ENCODE data around the gene HOXC4. TPM values are rescaled to one million over a fixed set of nuclear protein-coding genes. Genes with fewer than 3 reads are reported as not detected.
"Not testable (repeated sequence)": the region's sequence is repeated elsewhere in the genome, so short reads cannot be mapped to it uniquely, and the experiment has no call there.

HOXC4 gene
- total and polyA plus RNA-seq, 2 of the 4 experiments (the other 2 are of a cell fraction): under 0.01 to 0.26 TPM

DNA sequence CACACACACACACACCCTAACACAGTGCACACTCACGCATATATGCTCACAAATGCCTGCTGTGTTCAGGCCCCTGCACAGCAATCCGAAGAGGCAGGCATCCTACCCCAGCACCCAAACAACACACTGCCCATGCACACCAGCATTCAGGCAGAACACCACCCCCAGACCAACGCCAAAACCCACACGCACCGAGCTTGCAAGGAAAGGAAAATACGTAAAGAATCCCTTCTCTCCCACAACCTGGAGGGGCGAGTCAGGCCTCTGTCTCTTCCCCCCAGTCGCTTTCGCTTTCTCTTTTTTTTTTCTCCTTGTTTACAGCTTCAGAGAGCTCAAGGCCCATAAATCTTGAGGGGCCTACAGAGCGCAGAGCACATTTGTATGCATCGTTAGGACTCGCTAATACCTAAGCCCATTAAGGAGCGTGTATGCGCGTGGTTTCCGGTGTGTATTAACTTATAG, 27.4 kb downstream of the HOXC4 start:
- in situ Hi-C loops (cut with MboI; ENCODE audit: low sequenced_read_pairs); H3K4me1 ChIP-seq (ENCODE audit: control insufficient read depth, insufficient read depth, low read length); BruUV-seq (replicated peaks); POLR2A ChIA-PET (ENCODE audit: unreplicated experiment); H3K27ac ChIP-seq (ENCODE audit: insufficient read depth, low read length); H4K5ac ChIP-seq (ENCODE audit: low read depth, low read length); H2BK5ac ChIP-seq (ENCODE audit: low read depth, low read length, poor library complexity, severe bottlenecking); intact Hi-C loops (cut with micrococcal nuclease); H3K23ac ChIP-seq (ENCODE audit: low read depth, low read length); H3K56ac ChIP-seq (ENCODE audit: extremely low read depth, insufficient read depth, low read length); H3K36me3 ChIP-seq (ENCODE audit: control insufficient read depth, insufficient read depth, low read length); H3K4me2 ChIP-seq (ENCODE audit: low read depth, low read length); H2BK15ac ChIP-seq (ENCODE audit: low read depth, low read length); dilution Hi-C loops (cut with HindIII; ENCODE audit: low sequenced_read_pairs, unreplicated experiment); H3K4me3 ChIP-seq (ENCODE audit: insufficient read depth, low read depth, low read length); ATAC-seq (ENCODE audit: low read depth); H2AK5ac ChIP-seq (ENCODE audit: low read depth, low read length); H4K8ac ChIP-seq (ENCODE audit: low read depth in 2 of 2, low read length in 2 of 2); H4K91ac ChIP-seq (ENCODE audit: insufficient read depth, low read depth, low read length); H4K20me1 ChIP-seq (ENCODE audit: insufficient read depth, low read length); H3K9me1 ChIP-seq (ENCODE audit: insufficient read depth, low read length); H3K18ac ChIP-seq (ENCODE audit: low read depth, low read length); H2AFZ ChIP-seq (replicated peaks; ENCODE audit: low read length, poor library complexity); H3K9me3 ChIP-seq (ENCODE audit: control insufficient read depth, insufficient read depth, low read length); H3K14ac ChIP-seq (replicated peaks; ENCODE audit: low read depth, low read length); H2BK20ac ChIP-seq (ENCODE audit: low read depth, low read length); H2BK120ac ChIP-seq (ENCODE audit: low read depth, low read length); H3K9ac ChIP-seq (ENCODE audit: low read depth, low read length); H2AK9ac ChIP-seq (replicated peaks; ENCODE audit: low read depth, low read length, poor library complexity); H3K79me1 ChIP-seq (ENCODE audit: low read depth in 1 of 2, low read length in 2 of 2); CTCF ChIA-PET; DNase-seq; H3K4ac ChIP-seq (ENCODE audit: low read depth, low read length): not testable (repeated sequence)
- WGBS, 2 experiments (ENCODE audit: extremely low coverage in 2 of 2, insufficient read length in 1 of 2): 70% methylated on average over 2 of the region's 16 CpGs; no CpG with 5 or more reads in 1 of the 2 experiments
- peaks cover 18% of the 10 kb centered on the region for H3K27me3 ChIP-seq (ENCODE audit: control insufficient read depth, insufficient read depth, low read length)

- CTCF ChIA-PET: not testable (repeated sequence)
Measured at GRCh38 chr12:54081581-54082396, 28.2 kb downstream of the HOXC4 start.

More at GRCh38 chr12:54081581-54082396, 28.2 kb downstream of the HOXC4 start:
- H3K56ac ChIP-seq (ENCODE audit: extremely low read depth, insufficient read depth, low read length); in situ Hi-C loops (cut with MboI; ENCODE audit: low sequenced_read_pairs); H2BK20ac ChIP-seq (ENCODE audit: low read depth, low read length); H3K4me1 ChIP-seq (ENCODE audit: control insufficient read depth, insufficient read depth, low read length); H2BK15ac ChIP-seq (ENCODE audit: low read depth, low read length); POLR2A ChIA-PET (ENCODE audit: unreplicated experiment); H3K9me3 ChIP-seq (ENCODE audit: control insufficient read depth, insufficient read depth, low read length); H4K5ac ChIP-seq (ENCODE audit: low read depth, low read length); H4K91ac ChIP-seq (ENCODE audit: insufficient read depth, low read depth, low read length); H3K4me2 ChIP-seq (ENCODE audit: low read depth, low read length); H3K4ac ChIP-seq (ENCODE audit: low read depth, low read length); H3K14ac ChIP-seq (replicated peaks; ENCODE audit: low read depth, low read length); H3K9me1 ChIP-seq (ENCODE audit: insufficient read depth, low read length); DNase-seq; H4K8ac ChIP-seq (ENCODE audit: low read depth in 2 of 2, low read length in 2 of 2); dilution Hi-C loops (cut with HindIII; ENCODE audit: low sequenced_read_pairs, unreplicated experiment); H3K23ac ChIP-seq (ENCODE audit: low read depth, low read length); H3K27ac ChIP-seq (ENCODE audit: insufficient read depth, low read length); H2BK120ac ChIP-seq (ENCODE audit: low read depth, low read length); H3K79me1 ChIP-seq (ENCODE audit: low read depth in 1 of 2, low read length in 2 of 2); H2AK5ac ChIP-seq (ENCODE audit: low read depth, low read length); H2AK9ac ChIP-seq (replicated peaks; ENCODE audit: low read depth, low read length, poor library complexity); BruUV-seq (replicated peaks); ATAC-seq (ENCODE audit: low read depth); intact Hi-C loops (cut with micrococcal nuclease); H2BK5ac ChIP-seq (ENCODE audit: low read depth, low read length, poor library complexity, severe bottlenecking); H4K20me1 ChIP-seq (ENCODE audit: insufficient read depth, low read length); H3K36me3 ChIP-seq (ENCODE audit: control insufficient read depth, insufficient read depth, low read length); H3K9ac ChIP-seq (ENCODE audit: low read depth, low read length); H3K4me3 ChIP-seq (ENCODE audit: insufficient read depth, low read depth, low read length); H3K18ac ChIP-seq (ENCODE audit: low read depth, low read length); H2AFZ ChIP-seq (replicated peaks; ENCODE audit: low read length, poor library complexity): not testable (repeated sequence)
- H3K27me3 ChIP-seq (ENCODE audit: control insufficient read depth, insufficient read depth, low read length): peaks cover 18% of the 10 kb centered on the region
- WGBS, 2 experiments (ENCODE audit: extremely low coverage in 2 of 2, insufficient read length in 1 of 2): 38% methylated on average over 9 of the region's 35 CpGs; no CpG with 5 or more reads in 1 of the 2 experiments
